Mesenchymal stem cell (in vitro differentiated cells and primary cell): ENCODE data around the gene LHCGR. TPM values are rescaled to one million over a fixed set of nuclear protein-coding genes. Genes with fewer than 3 reads are reported as not detected.
A peak's percentile ranks its signal among the peaks of the same experiment; 100 is the strongest.

Experiments
- DNase-seq: peaks from one replicate; pipeline ENCODE4 v3.0.0-alpha.2; 2013
- H2AFZ ChIP-seq: one replicate; pipeline ENCODE4 v1.6.1; 2013; ENCODE audit warnings: low read depth, mild to moderate bottlenecking, control low read depth, inconsistent platforms, low read length, moderate library complexity
- H2AK5ac ChIP-seq: 2 replicates; pipeline ENCODE4 v1.6.1; 2013; ENCODE audit warnings: low read length, moderate library complexity, mild to moderate bottlenecking, inconsistent platforms; ENCODE audit not compliant: severe bottlenecking
- H2BK120ac ChIP-seq: one replicate; pipeline ENCODE4 v1.6.1; 2013; ENCODE audit warnings: low read depth, mild to moderate bottlenecking, inconsistent platforms, low read length, moderate library complexity
- H2BK12ac ChIP-seq, 2 experiments: one replicate each; pipeline ENCODE4 v1.6.1; 2013; ENCODE audit warnings: inconsistent platforms in 2 of 2, low read length in 2 of 2, mild to moderate bottlenecking in 2 of 2, moderate library complexity in 2 of 2, control low read depth in 1 of 2
- H2BK15ac ChIP-seq: one replicate; pipeline ENCODE4 v1.6.1; 2013; ENCODE audit warnings: mild to moderate bottlenecking, low read depth, inconsistent platforms; ENCODE audit not compliant: poor library complexity, severe bottlenecking
- H2BK5ac ChIP-seq: 2 replicates; pipeline ENCODE4 v1.6.1; 2013; ENCODE audit warnings: low read depth, mild to moderate bottlenecking, low read length, control low read depth, inconsistent platforms; ENCODE audit not compliant: poor library complexity, severe bottlenecking
- H3K14ac ChIP-seq, 2 experiments: one replicate each; pipeline ENCODE4 v1.6.1; 2013; ENCODE audit warnings: inconsistent platforms in 2 of 2, low read length in 2 of 2, control low read depth in 1 of 2, mild to moderate bottlenecking in 1 of 2, moderate library complexity in 1 of 2
- H3K18ac ChIP-seq, 2 experiments: one replicate each; pipeline ENCODE4 v1.6.1; 2013; ENCODE audit warnings: inconsistent platforms in 2 of 2, low read length in 2 of 2, control low read depth in 1 of 2, low read depth in 1 of 2, mild to moderate bottlenecking in 1 of 2
- H3K23ac ChIP-seq, 2 experiments: one replicate each; pipeline ENCODE4 v1.6.1; 2013; ENCODE audit warnings: inconsistent platforms in 2 of 2, low read length in 2 of 2, mild to moderate bottlenecking in 2 of 2, moderate library complexity in 2 of 2, control low read depth in 1 of 2
- H3K27ac ChIP-seq: 2 replicates; pipeline ENCODE4 v1.5.1; 2013; ENCODE audit warnings: mild to moderate bottlenecking, moderate library complexity, low read length, control low read depth, inconsistent platforms; ENCODE audit not compliant: poor library complexity, severe bottlenecking
- H3K27me3 ChIP-seq, 2 experiments: 2 replicates each; pipeline versions ENCODE4 v1.6.1 to v1.7.0; 2013; ENCODE audit warnings: low read length in 2 of 2, mild to moderate bottlenecking in 2 of 2, moderate library complexity in 2 of 2, control low read depth in 1 of 2, inconsistent platforms in 1 of 2; ENCODE audit not compliant: control insufficient read depth in 1 of 2, insufficient read depth in 1 of 2
- H3K36me3 ChIP-seq, 2 experiments: 2 replicates each; pipeline versions ENCODE4 v1.6.1 to v1.7.0; 2013; ENCODE audit warnings: low read length in 2 of 2, control low read depth in 1 of 2, inconsistent platforms in 1 of 2, low read depth in 1 of 2, mild to moderate bottlenecking in 1 of 2; ENCODE audit not compliant: insufficient read depth in 2 of 2, control insufficient read depth in 1 of 2
- H3K4ac ChIP-seq, 2 experiments: one replicate each; pipeline ENCODE4 v1.6.1; 2013; ENCODE audit warnings: inconsistent platforms in 2 of 2, low read length in 2 of 2, mild to moderate bottlenecking in 2 of 2, moderate library complexity in 2 of 2, control low read depth in 1 of 2, low read depth in 1 of 2
- H3K4me1 ChIP-seq: 2 replicates; pipeline ENCODE4 v1.6.1; 2013; ENCODE audit warnings: low read depth, low read length, control low read depth; ENCODE audit not compliant: control insufficient read depth, insufficient read depth
- H3K4me2 ChIP-seq: 2 replicates; pipeline ENCODE4 v1.6.1; 2013; ENCODE audit warnings: low read length, mild to moderate bottlenecking, inconsistent platforms; ENCODE audit not compliant: poor library complexity, severe bottlenecking
- H3K4me3 ChIP-seq, 2 experiments: 2 replicates each; pipeline versions ENCODE4 v1.5.1 to v1.7.0; 2013; ENCODE audit warnings: low read length in 2 of 2, mild to moderate bottlenecking in 2 of 2, control low read depth in 1 of 2, low read depth in 1 of 2; ENCODE audit not compliant: insufficient read depth in 1 of 2
- H3K79me1 ChIP-seq: replicated peaks from 2 replicates; pipeline ENCODE4 v1.6.1; 2013; ENCODE audit warnings: mild to moderate bottlenecking, control low read depth, low read length, inconsistent platforms; ENCODE audit not compliant: poor library complexity, severe bottlenecking
- H3K9ac ChIP-seq: 2 replicates; pipeline ENCODE4 v1.7.0; 2013; ENCODE audit warnings: mild to moderate bottlenecking, low read length, moderate library complexity
- H3K9me3 ChIP-seq: 2 replicates; pipeline ENCODE4 v1.7.0; 2013; ENCODE audit warnings: mild to moderate bottlenecking, low read length; ENCODE audit not compliant: control insufficient read depth
- H4K8ac ChIP-seq: one replicate; pipeline ENCODE4 v1.6.1; 2013; ENCODE audit warnings: inconsistent platforms, mild to moderate bottlenecking, low read length, moderate library complexity
- H4K91ac ChIP-seq: one replicate; pipeline ENCODE4 v1.6.1; 2013; ENCODE audit warnings: mild to moderate bottlenecking, low read length, inconsistent platforms
- WGBS: methylation state at CpG from one replicate; pipeline ENCODE4 v1.1.7; 2013; ENCODE audit warnings: mixed read lengths; 5-methylcytosine and 5-hydroxymethylcytosine counted together
- polyA plus RNA-seq, 2 experiments: library from polyadenylated mRNA; stranded (reverse); fragments of 200-250 nt; gene quantifications; one replicate each; pipeline ENCODE4 v1.2.3, GENCODE V29; 2013

LHCGR gene
- polyA plus RNA-seq (2013, experiment 1 of 2): not detected
- polyA plus RNA-seq (2013, experiment 2 of 2): not detected

DNA sequence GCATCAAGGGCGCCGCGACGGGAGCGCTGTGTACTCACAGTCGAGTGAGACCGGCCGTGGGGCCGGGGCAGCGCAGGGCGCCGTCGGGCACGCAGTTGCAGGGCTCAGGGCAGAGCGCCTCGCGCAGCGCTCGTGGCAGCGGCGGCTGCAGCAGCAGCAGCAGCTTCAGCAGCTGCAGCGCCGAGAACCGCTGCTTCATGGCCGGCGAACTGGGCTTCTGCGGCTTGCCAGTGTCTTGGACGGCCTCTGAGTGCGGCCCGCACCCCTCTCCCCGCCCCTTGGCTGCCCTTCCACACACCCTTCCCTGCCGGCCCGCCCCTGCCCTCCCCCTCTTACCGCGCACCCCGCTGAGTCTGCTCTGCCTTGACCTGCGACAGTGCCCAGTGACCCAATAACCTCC, at the start of gene LHCGR:
Gene LHCGR (minus strand): TSS at position 252 of the 400 bp plus-strand sequence. CDS start 53 bp downstream, at position 199.
- WGBS: 2% methylated on average over 36 of the region's 37 CpGs
- peak within 1 kb of the TSS in 1 of 2 experiments; percentile 63 for H3K23ac ChIP-seq
- no peak within 1 kb of the TSS for H2BK5ac ChIP-seq
- H3K27me3 ChIP-seq: peaks cover 23 to 25% of the 10 kb centered on the region in 2 experiments
- peak within 1 kb of the TSS; percentile 77 for H3K4me2 ChIP-seq
- no peak within 1 kb of the TSS for H4K8ac ChIP-seq
- no peaks in the 10 kb centered on the region for H3K9me3 ChIP-seq
- DNase-seq: no peak
- no peaks in the 10 kb centered on the region for H3K36me3 ChIP-seq
- no peaks in the 10 kb centered on the region for H3K79me1 ChIP-seq
- peak within 1 kb of the TSS; percentile 42 to 55 for H3K4me3 ChIP-seq
- peak within 1 kb of the TSS; percentile 11 for H3K9ac ChIP-seq
- H4K91ac ChIP-seq: peak within 1 kb of the TSS; percentile 39
- no peak within 1 kb of the TSS for H2AFZ ChIP-seq
- H2AK5ac ChIP-seq: no peak within 1 kb of the TSS
- no peak within 1 kb of the TSS for H3K18ac ChIP-seq
- peak within 1 kb of the TSS in 1 of 2 experiments; percentile 36 for H3K14ac ChIP-seq
- H3K27ac ChIP-seq: no peak within 1 kb of the TSS
- no peak within 1 kb of the TSS for H2BK120ac ChIP-seq
- no peak within 1 kb of the TSS for H2BK12ac ChIP-seq
- no peak within 1 kb of the TSS for H2BK15ac ChIP-seq
- H3K4me1 ChIP-seq: peaks cover 5% of the 10 kb centered on the region
- no peak within 1 kb of the TSS for H3K4ac ChIP-seq

DNA sequence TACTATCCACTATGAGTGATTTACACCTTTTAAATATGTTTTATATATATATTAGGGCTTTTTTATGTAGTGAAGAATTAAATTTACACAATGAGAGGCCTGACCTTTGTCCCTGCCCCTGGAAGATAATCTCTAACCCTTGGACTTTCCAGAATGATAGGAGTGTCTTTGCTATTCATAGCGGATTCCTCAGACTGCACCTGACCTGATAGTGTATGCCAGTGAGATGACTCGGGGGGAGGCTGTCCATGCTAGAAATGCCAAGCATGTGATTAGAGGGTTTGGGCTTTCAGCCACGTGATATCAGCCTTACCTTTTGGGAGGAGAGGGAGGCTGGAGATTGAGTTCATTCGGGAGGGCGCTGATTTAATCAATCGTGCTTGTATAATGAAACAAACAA, 44.1 kb upstream of the LHCGR start:
- no peak overlapping the region for H3K9ac ChIP-seq
- H3K4me1 ChIP-seq: no peaks in the 10 kb centered on the region
- no peak overlapping the region for H4K91ac ChIP-seq
- H3K18ac ChIP-seq: no peak overlapping the region
- H2AK5ac ChIP-seq: no peak overlapping the region
- H2AFZ ChIP-seq: no peak overlapping the region
- no peak overlapping the region for H3K14ac ChIP-seq
- H2BK120ac ChIP-seq: no peak overlapping the region
- no peak overlapping the region for H2BK15ac ChIP-seq
- no peak overlapping the region for H3K4me3 ChIP-seq
- no peak overlapping the region for H4K8ac ChIP-seq
- H3K23ac ChIP-seq: no peak overlapping the region
- H3K4ac ChIP-seq: no peak overlapping the region
- no peaks in the 10 kb centered on the region for H3K79me1 ChIP-seq
- WGBS: 74% methylated on average over 5 of the region's 6 CpGs
- no peak overlapping the region for H3K27ac ChIP-seq
- H3K4me2 ChIP-seq: no peak overlapping the region
- H3K36me3 ChIP-seq: no peaks in the 10 kb centered on the region
- no peak for DNase-seq
- H2BK12ac ChIP-seq: no peak overlapping the region
- no peaks in the 10 kb centered on the region for H3K9me3 ChIP-seq
- no peak overlapping the region for H2BK5ac ChIP-seq
- no peaks in the 10 kb centered on the region for H3K27me3 ChIP-seq

DNA sequence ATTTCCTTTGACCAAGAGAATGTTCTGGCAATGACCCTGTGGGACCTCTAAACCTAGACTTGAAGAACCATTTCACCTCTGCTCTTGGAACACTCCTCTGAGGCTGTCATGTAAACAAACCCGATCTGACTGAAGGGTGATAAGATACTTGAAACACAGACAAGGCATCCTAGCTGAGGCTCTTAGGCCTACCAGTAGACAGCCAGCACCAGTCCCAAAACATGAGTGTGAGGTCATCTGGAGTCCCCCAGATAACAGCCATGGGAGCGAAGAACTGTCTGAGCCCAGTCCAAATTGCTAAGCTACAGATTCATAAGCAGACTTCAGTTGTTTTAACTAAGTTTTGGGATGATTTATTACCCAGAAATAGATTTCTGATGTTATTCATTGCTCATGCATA, 39.5 kb upstream of the LHCGR start:
- Histone ChIP-seq H2BK12ac (no peak overlapping the region), H3K14ac (no peak overlapping the region), H3K79me1 (no peaks in the 10 kb centered on the region), H3K23ac (no peak overlapping the region), H3K27me3 (no peaks in the 10 kb centered on the region), H3K9ac (no peak overlapping the region), H2BK120ac (no peak overlapping the region), H4K8ac (no peak overlapping the region), H3K27ac (no peak overlapping the region), H2AFZ (no peak overlapping the region), H3K36me3 (no peaks in the 10 kb centered on the region), H2BK15ac (no peak overlapping the region), H3K4me2 (no peak overlapping the region), H2BK5ac (no peak overlapping the region), H3K18ac (no peak overlapping the region), H3K4me1 (no peaks in the 10 kb centered on the region), H2AK5ac (no peak overlapping the region), H4K91ac (no peak overlapping the region), H3K9me3 (no peaks in the 10 kb centered on the region), H3K4ac (no peak overlapping the region), H3K4me3 (no peak overlapping the region)
- no peak for DNase-seq
- WGBS: 33% methylated on average over 1 of the region's 2 CpGs

DNA sequence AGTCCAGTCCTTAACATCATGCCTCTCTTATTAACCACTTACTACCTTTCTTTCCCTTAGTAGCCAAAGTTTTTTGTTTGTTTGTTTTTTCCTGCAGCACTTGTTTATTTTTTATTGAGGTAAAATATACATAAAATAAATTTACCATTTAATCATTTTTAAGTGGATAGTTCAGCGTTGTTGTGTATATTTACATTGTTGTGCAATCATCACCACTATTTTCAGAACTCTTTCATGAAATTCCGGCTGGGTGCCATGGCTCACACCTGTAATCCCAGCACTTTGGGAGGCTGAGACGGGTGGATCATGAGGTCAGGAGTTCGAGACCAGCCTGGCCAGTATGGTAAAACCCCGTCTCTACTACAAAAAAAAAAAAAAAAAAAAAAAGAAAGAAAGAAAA, 38.1 kb upstream of the LHCGR start:
- Histone ChIP-seq H3K4me1 (no peaks in the 10 kb centered on the region), H3K79me1 (no peaks in the 10 kb centered on the region), H3K14ac (no peak overlapping the region), H2BK15ac (no peak overlapping the region), H3K23ac (no peak overlapping the region), H3K36me3 (no peaks in the 10 kb centered on the region), H3K9me3 (no peaks in the 10 kb centered on the region), H4K91ac (no peak overlapping the region), H2AFZ (no peak overlapping the region), H4K8ac (no peak overlapping the region), H3K4me2 (no peak overlapping the region), H2BK12ac (no peak overlapping the region), H3K27ac (no peak overlapping the region), H2BK120ac (no peak overlapping the region), H3K4ac (no peak overlapping the region), H3K18ac (no peak overlapping the region), H3K9ac (no peak overlapping the region), H2AK5ac (no peak overlapping the region), H3K27me3 (no peaks in the 10 kb centered on the region), H3K4me3 (no peak overlapping the region), H2BK5ac (no peak overlapping the region)
- WGBS: 96% methylated on average over 3 of the region's 5 CpGs
- DNase-seq: no peak
